WTC11 (cell line): ENCODE data around the gene CPEB3. TPM values are rescaled to one million over a fixed set of nuclear protein-coding genes. Genes with fewer than 3 reads are reported as not detected.

Experiments
- ATAC-seq: fragments of 200-7000 bp; cut with Tn5 transposase; 2 replicates; pipeline ENCODE4 v1.10.0; 2021; ENCODE audit warnings: mild to moderate bottlenecking, moderate library complexity
- CTCF ChIA-PET: fragments of 300-600 bp; sonication (Branson Sonifier 250); formaldehyde crosslinking; loops from one replicate; lab custom pipeline; 2021; ENCODE audit warnings: antibody characterized with exemption; lab: Charles Lee
- POLR2A ChIA-PET: fragments of 350-600 bp; sonication (Branson Sonifier 250); formaldehyde crosslinking; loops from one replicate; lab custom pipeline; 2021; ENCODE audit warnings: antibody characterized with exemption; lab: Charles Lee
- DNase-seq: peaks from one replicate; pipeline ENCODE4 v3.0.0; 2021; ENCODE audit warnings: low spot score
- H3K27ac Mint-ChIP-seq: 2 replicates; pipeline ENCODE4 v1.8.0; 2021; ENCODE audit warnings: mixed read lengths
- H3K27me3 Mint-ChIP-seq: 2 replicates; pipeline ENCODE4 v1.8.0; 2021; ENCODE audit warnings: low read depth, mild to moderate bottlenecking, moderate library complexity, mixed read lengths
- H3K36me3 Mint-ChIP-seq: 2 replicates; pipeline ENCODE4 v1.8.0; 2021; ENCODE audit warnings: mixed read lengths
- H3K4me1 Mint-ChIP-seq: 2 replicates; pipeline ENCODE4 v1.8.0; 2022; ENCODE audit warnings: mixed read lengths
- H3K4me3 Mint-ChIP-seq: 2 replicates; pipeline ENCODE4 v1.8.0; 2021; ENCODE audit warnings: mild to moderate bottlenecking, moderate library complexity, mixed read lengths
- H3K9me3 Mint-ChIP-seq: 2 replicates; pipeline ENCODE4 v1.8.0; 2021; ENCODE audit warnings: mixed read lengths
- AFF4 ChIP-seq: sonication (generic); formaldehyde crosslinking; IDR thresholded peaks from 2 replicates; pipeline ENCODE4 v1.8.1; 2023; ENCODE audit warnings: mild to moderate bottlenecking, missing genetic modification reagents, borderline replicate concordance
- ATF6 ChIP-seq: sonication (generic); formaldehyde crosslinking; IDR thresholded peaks from 2 replicates; pipeline ENCODE4 v1.8.1; 2023; ENCODE audit warnings: mild to moderate bottlenecking, missing genetic modification reagents
- CBFB ChIP-seq: sonication (generic); formaldehyde crosslinking; IDR thresholded peaks from 2 replicates; pipeline ENCODE4 v1.8.1; 2022; ENCODE audit warnings: mild to moderate bottlenecking, low read depth, missing genetic modification reagents
- CTCF ChIP-seq: fragments of 200-600 bp; IDR thresholded peaks from 2 replicates; pipeline ENCODE4 v1.8.0; 2022; ENCODE audit warnings: antibody characterized with exemption
- ELF4 ChIP-seq: sonication (generic); formaldehyde crosslinking; IDR thresholded peaks from 2 replicates; pipeline ENCODE4 v1.8.1; 2022; ENCODE audit warnings: low read depth, mild to moderate bottlenecking, moderate library complexity, missing genetic modification reagents
- FOXJ3 ChIP-seq: sonication (generic); formaldehyde crosslinking; IDR thresholded peaks from 2 replicates; pipeline ENCODE4 v1.9.0; 2021; ENCODE audit warnings: missing genetic modification reagents, mild to moderate bottlenecking, borderline replicate concordance
- GRHL2 ChIP-seq: fragments of 250-450 bp; sonication (Bioruptor Pico); IDR thresholded peaks from 2 replicates; pipeline ENCODE4 v1.8.0; 2022; ENCODE audit warnings: mild to moderate bottlenecking, moderate library complexity; ENCODE audit not compliant: insufficient replicate concordance, severe bottlenecking
- JAZF1 ChIP-seq: fragments of 250-450 bp; sonication (Bioruptor Pico); IDR thresholded peaks from 2 replicates; pipeline ENCODE4 v1.9.0; 2021; ENCODE audit warnings: moderate library complexity, mild to moderate bottlenecking, inconsistent platforms
- NR1H2 ChIP-seq: sonication (generic); formaldehyde crosslinking; IDR thresholded peaks from 2 replicates; pipeline ENCODE4 v1.9.0; 2021; ENCODE audit warnings: mild to moderate bottlenecking, moderate library complexity, missing genetic modification reagents
- PREB ChIP-seq: sonication (generic); formaldehyde crosslinking; IDR thresholded peaks from 2 replicates; pipeline ENCODE4 v1.8.1; 2022; ENCODE audit warnings: mild to moderate bottlenecking, missing genetic modification reagents, moderate library complexity, borderline replicate concordance
- PRRX2 ChIP-seq: fragments of 250-450 bp; sonication (Bioruptor Pico); IDR thresholded peaks from 2 replicates; pipeline ENCODE4 v1.8.0; 2021; ENCODE audit warnings: mild to moderate bottlenecking
- RORB ChIP-seq: fragments of 250-450 bp; sonication (Bioruptor Pico); IDR thresholded peaks from 2 replicates; pipeline ENCODE4 v1.9.0; 2021; ENCODE audit warnings: mild to moderate bottlenecking
- SMAD4 ChIP-seq: sonication (generic); formaldehyde crosslinking; IDR thresholded peaks from 2 replicates; pipeline ENCODE4 v1.8.0; 2022; ENCODE audit warnings: mild to moderate bottlenecking, missing genetic modification reagents
- STAT6 ChIP-seq: sonication (generic); formaldehyde crosslinking; conservative IDR thresholded peaks from 2 replicates; pipeline ENCODE4 v1.8.1; 2023; ENCODE audit warnings: mild to moderate bottlenecking, low read depth, missing genetic modification reagents, moderate library complexity
- TCF7 ChIP-seq: sonication (generic); formaldehyde crosslinking; IDR thresholded peaks from 2 replicates; pipeline ENCODE4 v1.8.0; 2022; ENCODE audit warnings: mild to moderate bottlenecking, low read depth, missing genetic modification reagents, moderate library complexity
- ZNF396 ChIP-seq: fragments of 250-450 bp; sonication (Bioruptor Pico); IDR thresholded peaks from 2 replicates; pipeline ENCODE4 v1.8.0; 2021; ENCODE audit warnings: mild to moderate bottlenecking, moderate library complexity, borderline replicate concordance
- ZNF423 ChIP-seq: fragments of 250-450 bp; sonication (Bioruptor Pico); IDR thresholded peaks from 2 replicates; pipeline ENCODE4 v2.1.2; 2022; ENCODE audit warnings: mild to moderate bottlenecking, moderate library complexity
- total RNA-seq: library from RNA; stranded (reverse); gene quantifications from 3 replicates; pipeline ENCODE4 v1.2.3, GENCODE V29; 2021

Gene CPEB3
- total RNA-seq, 1 experiment from 2014 or later = 2.4 TPM

GRCh38 chr10:92175164-92175563 is 115.7 kb downstream of the CPEB3 start:
- no peak for DNase-seq
- POLR2A ChIA-PET = no interaction called here
- TF ChIP-seq AFF4 (CRISPR knock-in tag) (no peak), PREB (CRISPR knock-in tag) (no peak), ZNF423 (CRISPR knock-in tag) (no peak), CTCF (no peak), FOXJ3 (no peak), ZNF396 (CRISPR knock-in tag) (no peak)
- H3K9me3 Mint-ChIP-seq = peaks cover 8% of the 10 kb centered on the region
- H3K27ac Mint-ChIP-seq = no peak overlapping the region
- H3K27me3 Mint-ChIP-seq = no peaks in the 10 kb centered on the region
- H3K4me3 Mint-ChIP-seq = no peak overlapping the region
- no peaks in the 10 kb centered on the region for H3K4me1 Mint-ChIP-seq
- CTCF ChIA-PET = no interaction called here
- no peaks in the 10 kb centered on the region for H3K36me3 Mint-ChIP-seq
- ATAC-seq = no peak

GRCh38 chr10:92173996-92174395 is 116.9 kb downstream of the CPEB3 start:
- no peaks in the 10 kb centered on the region for H3K36me3 Mint-ChIP-seq
- H3K27ac Mint-ChIP-seq = no peak overlapping the region
- peaks cover 8% of the 10 kb centered on the region for H3K9me3 Mint-ChIP-seq
- ATAC-seq (peak; percentile 50; the same call in 1 of the 2 replicates), DNase-seq (no peak)
- H3K4me3 Mint-ChIP-seq = no peak overlapping the region
- POLR2A ChIA-PET = no interaction called here
- no peaks in the 10 kb centered on the region for H3K4me1 Mint-ChIP-seq
- TF ChIP-seq STAT6 (CRISPR knock-in tag) = no peak
- TF ChIP-seq JAZF1 (CRISPR knock-in tag) = no peak
- no peak for TF ChIP-seq SMAD4 (CRISPR knock-in tag)
- TF ChIP-seq GRHL2 (CRISPR knock-in tag) = no peak
- no peak for TF ChIP-seq CBFB
- TF ChIP-seq ELF4 (CRISPR knock-in tag) = no peak
- TF ChIP-seq RORB (CRISPR knock-in tag) = no peak
- TF ChIP-seq TCF7 (CRISPR knock-in tag) = no peak
- no peak for TF ChIP-seq PRRX2 (CRISPR knock-in tag)
- TF ChIP-seq ATF6 (CRISPR knock-in tag) = no peak
- TF ChIP-seq NR1H2 (CRISPR knock-in tag) = no peak
- CTCF ChIA-PET = no interaction called here
- no peaks in the 10 kb centered on the region for H3K27me3 Mint-ChIP-seq
